VCaP (cell line): Measurements from ENCODE around the gene SLC2A13.
"Not testable (repeated sequence)": the region's sequence is repeated elsewhere in the genome, so short reads cannot be mapped to it uniquely, and the experiment has no call there.

ENCODE experiments used
- H3K27ac ChIP-seq: fragments of 450-650 bp; 2 replicates; pipeline ENCODE4 v1.5.1; 2017
- CTCF ChIP-seq: fragments of 450-650 bp; conservative IDR thresholded peaks from 2 replicates; pipeline ENCODE4 v1.5.1; 2017; ENCODE audit warnings: mild to moderate bottlenecking, moderate library complexity

Gene SLC2A13

GRCh38 chr12:39824505-39825212 is 281.2 kb downstream of the SLC2A13 start:
- no peak overlapping the region for H3K27ac ChIP-seq
- TF ChIP-seq CTCF = peak; percentile 51

- no peak overlapping the region for H3K27ac ChIP-seq
- TF ChIP-seq CTCF = no peak
Measured at GRCh38 chr12:39816671-39817185, 289.2 kb downstream of the SLC2A13 start.

- no peak for TF ChIP-seq CTCF
- H3K27ac ChIP-seq = no peak overlapping the region
Measured at GRCh38 chr12:39815746-39816145, 290.1 kb downstream of the SLC2A13 start.

- TF ChIP-seq CTCF = no peak
- H3K27ac ChIP-seq = no peak overlapping the region
Measured at GRCh38 chr12:39814626-39815025, 291.3 kb downstream of the SLC2A13 start.

GRCh38 chr12:39813776-39814175 is 292.1 kb downstream of the SLC2A13 start:
- no peak for TF ChIP-seq CTCF
- no peak overlapping the region for H3K27ac ChIP-seq

GRCh38 chr12:39812456-39812855 is 293.4 kb downstream of the SLC2A13 start:
- not testable (repeated sequence) for H3K27ac ChIP-seq

- H3K27ac ChIP-seq = no peak overlapping the region
Measured at GRCh38 chr12:39807043-39807442, 298.8 kb downstream of the SLC2A13 start.

More at GRCh38 chr12:39807043-39807442, 298.8 kb downstream of the SLC2A13 start:
- 0 out of 2 replicates have a peak, but pooled peaks have one; percentile 19 for TF ChIP-seq CTCF
